Measurements from ENCODE around the gene RHBDL1. TPM values are rescaled to one million over a fixed set of nuclear protein-coding genes. Genes with fewer than 3 reads are reported as not detected.

RHBDL1 gene
- total RNA-seq, 2 experiments from 2014 or later = 0.79 to 0.89 TPM

GRCh38 chr16:628321-629061 is 47.0 kb upstream of the RHBDL1 start:
- intact Hi-C loops (cut with micrococcal nuclease) = no loop called here
- Mint-ChIP-seq H3K4me1 (ENCODE audit: low read depth) (no peaks in the 10 kb centered on the region), H3K9me3 (no peaks in the 10 kb centered on the region), H3K27ac (no peak overlapping the region), H3K27me3 (no peaks in the 10 kb centered on the region), H3K36me3 (ENCODE audit: low read depth) (no peaks in the 10 kb centered on the region), H3K4me3 (no peak overlapping the region)
- no peak for TF ChIP-seq CTCF (IDR thresholded peaks at IDR 0.05)
- ChIA-PET CTCF (no interaction called here), POLR2A (no interaction called here)
- ATAC-seq (no peak), DNase-seq (no peak)

GRCh38 chr16:629185-629832 is 46.2 kb upstream of the RHBDL1 start:
- ChIA-PET POLR2A (no interaction called here), CTCF (no interaction called here)
- DNase-seq (no peak), ATAC-seq (no peak)
- Mint-ChIP-seq H3K9me3 (no peaks in the 10 kb centered on the region), H3K27me3 (no peaks in the 10 kb centered on the region), H3K27ac (no peak overlapping the region), H3K4me1 (ENCODE audit: low read depth) (no peaks in the 10 kb centered on the region), H3K4me3 (no peak overlapping the region), H3K36me3 (ENCODE audit: low read depth) (no peaks in the 10 kb centered on the region)
- intact Hi-C loops (cut with micrococcal nuclease) = no loop called here
- no peak for TF ChIP-seq CTCF (IDR thresholded peaks at IDR 0.05)

- no peaks in the 10 kb centered on the region for H3K36me3 Mint-ChIP-seq (ENCODE audit: low read depth)
- no peak overlapping the region for H3K27ac Mint-ChIP-seq
- DNase-seq (no peak), ATAC-seq (no peak)
- no peaks in the 10 kb centered on the region for H3K27me3 Mint-ChIP-seq
- no peak overlapping the region for H3K4me3 Mint-ChIP-seq
- CTCF ChIA-PET = no interaction called here
- peaks cover 2% of the 10 kb centered on the region for H3K4me1 Mint-ChIP-seq (ENCODE audit: low read depth)
- TF ChIP-seq CTCF (IDR thresholded peaks at IDR 0.05) = no peak
- POLR2A ChIA-PET = no interaction called here
- intact Hi-C loops (cut with micrococcal nuclease) = no loop called here
- H3K9me3 Mint-ChIP-seq = no peaks in the 10 kb centered on the region
Measured at GRCh38 chr16:629833-630248, 45.6 kb upstream of the RHBDL1 start.

GRCh38 chr16:630249-630814 is 45.1 kb upstream of the RHBDL1 start:
- TF ChIP-seq CTCF (IDR thresholded peaks at IDR 0.05) = no peak
- Mint-ChIP-seq H3K27ac (no peak overlapping the region), H3K9me3 (no peaks in the 10 kb centered on the region), H3K4me1 (ENCODE audit: low read depth) (peaks cover 3% of the 10 kb centered on the region), H3K36me3 (ENCODE audit: low read depth) (no peaks in the 10 kb centered on the region), H3K4me3 (no peak overlapping the region), H3K27me3 (no peaks in the 10 kb centered on the region)
- DNase-seq = no peak
- CTCF ChIA-PET = no interaction called here
- no peak for ATAC-seq
- POLR2A ChIA-PET = no interaction called here
- intact Hi-C loops (cut with micrococcal nuclease) = no loop called here

GRCh38 chr16:630815-631405 is 44.6 kb upstream of the RHBDL1 start, which contains the start of gene WFIKKN1:
Gene WFIKKN1 (plus strand): TSS chr16:630985. CDS start chr16:631254, 269 bp downstream.
- ChIA-PET POLR2A (no interaction called here), CTCF (no interaction called here)
- DNase-seq (no peak), ATAC-seq (no peak)
- TF ChIP-seq CTCF (IDR thresholded peaks at IDR 0.05) = no peak
- intact Hi-C loops (cut with micrococcal nuclease) = no loop called here
- Mint-ChIP-seq H3K27me3 (no peaks in the 10 kb centered on the region), H3K27ac (no peak within 1 kb of the TSS), H3K4me1 (ENCODE audit: low read depth) (peaks cover 3% of the 10 kb centered on the region), H3K9me3 (no peaks in the 10 kb centered on the region), H3K4me3 (no peak within 1 kb of the TSS), H3K36me3 (ENCODE audit: low read depth) (no peaks in the 10 kb centered on the region)

All from activated CD8-positive, alpha-beta T cell treated with anti-CD3 and anti-CD28 coated beads for 36 hours (primary cell).